SK-N-SH (cell line): Measurements from ENCODE around the gene HSD17B12. TPM values are rescaled to one million over a fixed set of nuclear protein-coding genes. Genes with fewer than 3 reads are reported as not detected.

ENCODE experiments used
- CTCF ChIA-PET: fragments of 300-600, 350-600 bp; formaldehyde crosslinking; extraction: SDS; loops from one replicate; lab custom pipeline; 2021; lab: Yijun Ruan, JAX
- POLR2A ChIA-PET: fragments of 350-600 bp; sonication (Branson Sonifier 250); formaldehyde crosslinking; extraction: SDS; loops from one replicate; lab custom pipeline; 2020; ENCODE audit warnings: antibody characterized with exemption, inconsistent platforms; lab: Yijun Ruan, JAX
- DNase-seq: peaks from one replicate; pipeline ENCODE4 v3.0.0; 2012
- H2AFZ ChIP-seq: fragments of 200-600 bp; sonication (generic); 2 replicates; pipeline ENCODE4 v1.8.1; 2016; ENCODE audit warnings: antibody characterized with exemption, mild to moderate bottlenecking, low read depth
- H3F3A ChIP-seq: fragments of 200-600 bp; sonication (generic); replicated peaks from 2 replicates; pipeline ENCODE3; 2016; ENCODE audit warnings: antibody characterized with exemption, mild to moderate bottlenecking; ENCODE audit not compliant: insufficient read depth
- H3K27ac ChIP-seq, 2 experiments: fragments of 200-500 bp in 1 of 2; fragments of 200-600 bp in 1 of 2; sonication (Bioruptor generic) in 1 of 2; sonication (generic), shearing (Covaris generic) in 1 of 2; 2 replicates each; pipeline versions ENCODE4 v1.5.1 to v1.6.1; 2014 to 2016; ENCODE audit warnings: low read depth in 2 of 2, inconsistent platforms in 1 of 2, low read length in 1 of 2, mild to moderate bottlenecking in 1 of 2, mixed read lengths in 1 of 2
- H3K27me3 ChIP-seq: fragments of 200-600 bp; sonication (generic), shearing (Covaris generic); 2 replicates; pipeline ENCODE4 v1.6.1; 2016; ENCODE audit warnings: mixed run types; ENCODE audit not compliant: insufficient read depth
- H3K36me3 ChIP-seq, 2 experiments: fragments of 200-500 bp in 1 of 2; fragments of 200-600 bp in 1 of 2; sonication (Bioruptor generic) in 1 of 2; sonication (generic) in 1 of 2; replicated peaks in 1 of 2; 2 replicates each; pipeline versions ENCODE3 to v1.5.1; 2014 to 2016; ENCODE audit warnings: low read length in 1 of 2, mild to moderate bottlenecking in 1 of 2; ENCODE audit not compliant: insufficient read depth in 2 of 2, control insufficient read depth in 1 of 2
- H3K4me1 ChIP-seq, 2 experiments: fragments of 200-500 bp in 1 of 2; fragments of 200-600 bp in 1 of 2; sonication (Bioruptor generic) in 1 of 2; sonication (generic), shearing (Covaris generic) in 1 of 2; 2 replicates each; pipeline versions ENCODE4 v1.5.1 to v1.6.1; 2014 to 2016; ENCODE audit warnings: low read depth in 1 of 2, low read length in 1 of 2, mixed run types in 1 of 2; ENCODE audit not compliant: insufficient read depth in 2 of 2, control insufficient read depth in 1 of 2
- H3K4me2 ChIP-seq: fragments of 200-600 bp; sonication (generic), shearing (Covaris generic); 2 replicates; pipeline ENCODE4 v1.6.1; 2017; ENCODE audit warnings: mixed run types
- H3K4me3 ChIP-seq, 2 experiments: fragments of 200-500 bp in 1 of 2; fragments of 200-600 bp in 1 of 2; sonication (Bioruptor generic) in 1 of 2; sonication (generic), shearing (Covaris generic) in 1 of 2; 2 replicates each; pipeline versions ENCODE4 v1.5.1 to v1.8.1; 2014 to 2016; ENCODE audit warnings: low read depth in 2 of 2, inconsistent platforms in 1 of 2, low read length in 1 of 2, mild to moderate bottlenecking in 1 of 2, mixed read lengths in 1 of 2, moderate library complexity in 1 of 2
- H3K79me2 ChIP-seq: fragments of 200-600 bp; sonication (generic); 2 replicates; pipeline ENCODE4 v1.8.1; 2017; ENCODE audit warnings: mild to moderate bottlenecking; ENCODE audit not compliant: insufficient read depth
- H3K9ac ChIP-seq: fragments of 200-600 bp; sonication (generic); 2 replicates; pipeline ENCODE4 v1.6.1; 2017; ENCODE audit warnings: mixed run types
- H3K9me2 ChIP-seq: fragments of 200-600 bp; sonication (generic); 2 replicates; pipeline ENCODE4 v1.6.1; 2017; ENCODE audit warnings: mixed run types
- H3K9me3 ChIP-seq: fragments of 200-600 bp; sonication (generic); 2 replicates; pipeline ENCODE4 v1.6.1; 2017; ENCODE audit warnings: mixed run types, mild to moderate bottlenecking, moderate library complexity
- H4K20me1 ChIP-seq: fragments of 200-600 bp; sonication (generic); 2 replicates; pipeline ENCODE4 v1.6.1; 2017; ENCODE audit warnings: mild to moderate bottlenecking, mixed run types; ENCODE audit not compliant: insufficient read depth
- ELF1 ChIP-seq: IDR thresholded peaks from 2 replicates; pipeline ENCODE4 v1.4.0; 2012
- FOSL2 ChIP-seq: IDR thresholded peaks from 2 replicates; pipeline ENCODE4 v1.4.0; 2012; ENCODE audit warnings: low read depth, mild to moderate bottlenecking, moderate library complexity, borderline replicate concordance
- FOXJ3 ChIP-seq: sonication (generic); formaldehyde crosslinking; IDR thresholded peaks from 2 replicates; pipeline ENCODE4 v1.5.1; 2020; ENCODE audit warnings: mild to moderate bottlenecking, missing genetic modification reagents
- FOXM1 ChIP-seq: IDR thresholded peaks from 2 replicates; pipeline ENCODE4 v1.4.0; 2012; ENCODE audit warnings: low read depth, mild to moderate bottlenecking
- MEF2A ChIP-seq: IDR thresholded peaks from 2 replicates; pipeline ENCODE4 v1.4.0; 2012; ENCODE audit warnings: low read depth, borderline replicate concordance
- NFIC ChIP-seq: IDR thresholded peaks from 2 replicates; pipeline ENCODE4 v1.4.0; 2012; ENCODE audit warnings: borderline replicate concordance
- RCOR1 ChIP-seq: fragments of 150-350 bp; IDR thresholded peaks from 2 replicates; pipeline ENCODE4 v1.6.1; 2017; ENCODE audit warnings: antibody characterized with exemption, low read length
- RFX5 ChIP-seq: IDR thresholded peaks from 2 replicates; pipeline ENCODE4 v1.6.1; 2012; ENCODE audit warnings: mild to moderate bottlenecking, improper control_type of control experiment, low read length
- TAF1 ChIP-seq: IDR thresholded peaks from 2 replicates; pipeline ENCODE4 v1.6.1; 2012; ENCODE audit warnings: low read depth, mild to moderate bottlenecking, low read length, moderate library complexity, borderline replicate concordance
- WGBS: methylation state at CpG from one replicate; pipeline ENCODE4 v1.1.6; 2017; ENCODE audit warnings: low lambda C conversion rate; 5-methylcytosine and 5-hydroxymethylcytosine counted together
- polyA plus RNA-seq, 3 experiments: library from polyadenylated mRNA; depleted of rRNA; stranded (reverse); fragments of >200 nt; gene quantifications; 2 replicates each; pipeline ENCODE4 v1.2.3, GENCODE V29; 2012
- TF ChIP-seq, protein P1 (sequence below): fragments of 150-350 bp; IDR thresholded peaks from 2 replicates; pipeline ENCODE4 v1.6.1; 2016; ENCODE audit warnings: mild to moderate bottlenecking, low read depth, low read length
- TF ChIP-seq, protein P2 (sequence below): fragments of 200-600 bp; sonication (generic); IDR thresholded peaks from 2 replicates; pipeline ENCODE4 v1.6.1; 2017; ENCODE audit warnings: antibody characterized with exemption, mild to moderate bottlenecking, moderate library complexity

Gene HSD17B12
- polyA plus RNA-seq, 1 of the 3 experiments (the other 2 are of a cell fraction), result 19.7 TPM

DNA sequence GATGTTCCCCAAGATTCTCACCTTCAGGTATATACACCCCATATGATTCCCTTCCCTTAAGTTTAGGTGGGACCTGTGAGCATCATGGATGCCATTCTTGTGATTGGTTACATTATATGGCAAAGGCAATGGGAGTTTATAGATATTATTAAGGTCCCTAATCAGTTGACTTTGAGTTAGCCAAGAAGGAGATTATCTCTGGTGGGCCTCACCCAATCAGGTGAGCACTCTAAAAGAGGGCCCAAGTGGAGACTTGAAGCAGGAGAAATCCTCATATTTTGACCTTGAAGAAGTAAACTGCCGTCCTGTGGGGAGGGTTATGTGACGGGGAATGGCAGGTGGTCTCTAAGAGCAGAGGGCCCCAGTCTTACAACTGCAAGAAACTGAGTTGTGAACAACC lies 94.2 kb downstream of the HSD17B12 start:
- no peaks in the 10 kb centered on the region for H3K9me3 ChIP-seq
- no peak for TF ChIP-seq RCOR1
- 81% methylated on average over 2 of the region's 2 CpGs for WGBS
- POLR2A ChIA-PET, result no interaction called here
- H3K27ac ChIP-seq, result no peak overlapping the region
- no peak for DNase-seq
- H3K4me1 ChIP-seq, result no peaks in the 10 kb centered on the region
- no peaks in the 10 kb centered on the region for H3F3A ChIP-seq
- H3K9me2 ChIP-seq, result no peaks in the 10 kb centered on the region
- H4K20me1 ChIP-seq, result no peaks in the 10 kb centered on the region
- no peaks in the 10 kb centered on the region for H3K79me2 ChIP-seq
- CTCF ChIA-PET, result no interaction called here
- H3K9ac ChIP-seq, result no peak overlapping the region
- no peaks in the 10 kb centered on the region for H3K27me3 ChIP-seq
- H3K4me2 ChIP-seq, result no peak overlapping the region
- no peaks in the 10 kb centered on the region for H3K36me3 ChIP-seq
- no peak overlapping the region for H2AFZ ChIP-seq
- H3K4me3 ChIP-seq, result no peak overlapping the region

DNA sequence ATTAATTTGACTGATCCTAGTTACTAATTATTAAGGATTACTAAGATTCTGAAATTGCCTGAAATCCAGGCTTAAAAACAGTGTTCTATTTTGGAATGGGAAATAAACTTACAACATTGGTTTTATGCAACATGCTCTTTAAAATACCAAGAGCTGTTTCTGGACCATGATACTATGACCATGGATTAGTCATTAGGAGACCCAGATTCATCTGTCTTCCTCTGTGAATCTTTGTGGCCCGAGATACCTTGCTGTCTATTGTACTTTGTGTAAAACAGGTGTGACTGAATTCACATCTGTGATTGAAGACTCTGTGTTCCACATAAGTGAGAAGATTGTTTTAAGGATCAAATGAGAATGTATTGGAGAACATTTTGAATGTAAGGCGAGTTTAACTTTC lies 98.8 kb downstream of the HSD17B12 start:
- ChIA-PET POLR2A (no interaction called here), CTCF (no interaction called here)
- no peak overlapping the region for H3K9ac ChIP-seq
- H3K9me2 ChIP-seq, result no peaks in the 10 kb centered on the region
- H2AFZ ChIP-seq, result no peak overlapping the region
- no peaks in the 10 kb centered on the region; a peak in 1 of 4 replicates for H3K4me1 ChIP-seq
- H3K4me2 ChIP-seq, result no peak overlapping the region
- H3F3A ChIP-seq, result no peaks in the 10 kb centered on the region
- DNase-seq, result no peak
- TF ChIP-seq NFIC (no peak), TAF1 (no peak), FOXM1 (no peak), FOXJ3 (CRISPR knock-in tag) (no peak), RCOR1 (no peak), MEF2A (no peak), RFX5 (no peak), FOSL2 (no peak), ELF1 (no peak)
- TF ChIP-seq, protein P1, sequence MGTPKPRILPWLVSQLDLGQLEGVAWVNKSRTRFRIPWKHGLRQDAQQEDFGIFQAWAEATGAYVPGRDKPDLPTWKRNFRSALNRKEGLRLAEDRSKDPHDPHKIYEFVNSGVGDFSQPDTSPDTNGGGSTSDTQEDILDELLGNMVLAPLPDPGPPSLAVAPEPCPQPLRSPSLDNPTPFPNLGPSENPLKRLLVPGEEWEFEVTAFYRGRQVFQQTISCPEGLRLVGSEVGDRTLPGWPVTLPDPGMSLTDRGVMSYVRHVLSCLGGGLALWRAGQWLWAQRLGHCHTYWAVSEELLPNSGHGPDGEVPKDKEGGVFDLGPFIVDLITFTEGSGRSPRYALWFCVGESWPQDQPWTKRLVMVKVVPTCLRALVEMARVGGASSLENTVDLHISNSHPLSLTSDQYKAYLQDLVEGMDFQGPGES, result no peak
- TF ChIP-seq, protein P2, sequence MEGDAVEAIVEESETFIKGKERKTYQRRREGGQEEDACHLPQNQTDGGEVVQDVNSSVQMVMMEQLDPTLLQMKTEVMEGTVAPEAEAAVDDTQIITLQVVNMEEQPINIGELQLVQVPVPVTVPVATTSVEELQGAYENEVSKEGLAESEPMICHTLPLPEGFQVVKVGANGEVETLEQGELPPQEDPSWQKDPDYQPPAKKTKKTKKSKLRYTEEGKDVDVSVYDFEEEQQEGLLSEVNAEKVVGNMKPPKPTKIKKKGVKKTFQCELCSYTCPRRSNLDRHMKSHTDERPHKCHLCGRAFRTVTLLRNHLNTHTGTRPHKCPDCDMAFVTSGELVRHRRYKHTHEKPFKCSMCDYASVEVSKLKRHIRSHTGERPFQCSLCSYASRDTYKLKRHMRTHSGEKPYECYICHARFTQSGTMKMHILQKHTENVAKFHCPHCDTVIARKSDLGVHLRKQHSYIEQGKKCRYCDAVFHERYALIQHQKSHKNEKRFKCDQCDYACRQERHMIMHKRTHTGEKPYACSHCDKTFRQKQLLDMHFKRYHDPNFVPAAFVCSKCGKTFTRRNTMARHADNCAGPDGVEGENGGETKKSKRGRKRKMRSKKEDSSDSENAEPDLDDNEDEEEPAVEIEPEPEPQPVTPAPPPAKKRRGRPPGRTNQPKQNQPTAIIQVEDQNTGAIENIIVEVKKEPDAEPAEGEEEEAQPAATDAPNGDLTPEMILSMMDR, result no peak
- H4K20me1 ChIP-seq, result no peaks in the 10 kb centered on the region
- no peaks in the 10 kb centered on the region for H3K79me2 ChIP-seq
- peaks cover 0 to 3% of the 10 kb centered on the region in 2 experiments for H3K36me3 ChIP-seq
- 54% methylated on average over 2 of the region's 2 CpGs for WGBS
- no peak overlapping the region for H3K27ac ChIP-seq
- H3K9me3 ChIP-seq, result no peaks in the 10 kb centered on the region
- no peak overlapping the region for H3K4me3 ChIP-seq
- H3K27me3 ChIP-seq, result no peaks in the 10 kb centered on the region
